Lower leg skin (tissue), 3 donors: ENCODE data around the gene DRAXIN.

ENCODE experiments used
- CTCF ChIP-seq, 3 donors: fragments of 450-650 bp; IDR thresholded peaks; one replicate each; pipeline ENCODE4 v1.5.1; 2016; ENCODE audit warnings: antibody characterized with exemption in 3 of 3, mild to moderate bottlenecking in 3 of 3, moderate library complexity in 2 of 3
- POLR2A ChIP-seq, 2 donors: fragments of 450-650 bp; IDR thresholded peaks; one replicate each; pipeline ENCODE4 v1.6.1; 2016 to 2017; ENCODE audit warnings: antibody characterized with exemption in 2 of 2, mild to moderate bottlenecking in 1 of 2, moderate library complexity in 1 of 2

- TF ChIP-seq CTCF (IDR thresholded peaks at IDR 0.05) (no peak), POLR2A (IDR thresholded peaks at IDR 0.05) (no peak)
Observed at GRCh38 chr1:11764519-11764918, 73.0 kb downstream of the DRAXIN start.
